IMR-90 (cell line): ENCODE data around the gene SEL1L. TPM values are rescaled to one million over a fixed set of nuclear protein-coding genes. Genes with fewer than 3 reads are reported as not detected.

Source experiments
- ATAC-seq: fragments of 200-7000 bp; cut with Tn5 transposase; 2 replicates; pipeline ENCODE4 v1.9.1; 2020; ENCODE audit warnings: low read depth, mild to moderate bottlenecking, moderate library complexity
- BruUV-seq: library from RNA; stranded (reverse); fragments of 400-500 nt; replicated peaks from 2 replicates; lab custom pipeline; 2021; lab: Mats Ljungman, UMichigan
- CTCF ChIA-PET: fragments of 300-600 bp; formaldehyde crosslinking; extraction: SDS; loops from one replicate; lab custom pipeline; 2021; ENCODE audit warnings: antibody characterized with exemption; lab: Yijun Ruan, JAX
- POLR2A ChIA-PET: fragments of 300-600 bp; sonication (Branson Sonifier 250); formaldehyde crosslinking; loops from one replicate; lab custom pipeline; 2022; ENCODE audit warnings: antibody characterized with exemption; ENCODE audit not compliant: unreplicated experiment; lab: Charles Lee
- DNase-seq: peaks from one replicate; pipeline ENCODE4 v3.0.0; 2013
- H2AFZ ChIP-seq: replicated peaks from 2 replicates; pipeline ENCODE3; 2013; ENCODE audit warnings: low read length, mild to moderate bottlenecking; ENCODE audit not compliant: poor library complexity
- H2AK5ac ChIP-seq: 2 replicates; pipeline ENCODE4 v1.6.1; 2013; ENCODE audit warnings: low read depth, low read length, inconsistent platforms
- H2AK9ac ChIP-seq: replicated peaks from 2 replicates; pipeline ENCODE3; 2013; ENCODE audit warnings: mild to moderate bottlenecking, low read depth, low read length, moderate library complexity; ENCODE audit not compliant: poor library complexity
- H2BK120ac ChIP-seq: 2 replicates; pipeline ENCODE4 v1.6.1; 2013; ENCODE audit warnings: low read depth, low read length, inconsistent platforms
- H2BK15ac ChIP-seq: 3 replicates; pipeline ENCODE4 v1.6.1; 2013; ENCODE audit warnings: low read depth, low read length, inconsistent platforms
- H2BK20ac ChIP-seq: 2 replicates; pipeline ENCODE4 v1.6.1; 2013; ENCODE audit warnings: low read depth, mild to moderate bottlenecking, inconsistent platforms, low read length, moderate library complexity
- H2BK5ac ChIP-seq: 2 replicates; pipeline ENCODE4 v1.6.1; 2013; ENCODE audit warnings: mild to moderate bottlenecking, low read depth, low read length, inconsistent platforms; ENCODE audit not compliant: poor library complexity, severe bottlenecking
- H3K14ac ChIP-seq: replicated peaks from 2 replicates; pipeline ENCODE4 v1.6.1; 2013; ENCODE audit warnings: low read depth, low read length, inconsistent platforms
- H3K18ac ChIP-seq: 2 replicates; pipeline ENCODE4 v1.6.1; 2013; ENCODE audit warnings: low read depth, low read length, control low read depth
- H3K23ac ChIP-seq: 2 replicates; pipeline ENCODE4 v1.6.1; 2013; ENCODE audit warnings: low read depth, low read length, inconsistent platforms
- H3K27ac ChIP-seq: 2 replicates; pipeline ENCODE4 v1.5.1; 2013; ENCODE audit warnings: mild to moderate bottlenecking, control low read depth, low read length; ENCODE audit not compliant: insufficient read depth
- H3K27me3 ChIP-seq: 2 replicates; pipeline ENCODE4 v1.6.1; 2013; ENCODE audit warnings: low read length; ENCODE audit not compliant: control insufficient read depth, insufficient read depth
- H3K36me3 ChIP-seq: 2 replicates; pipeline ENCODE4 v1.6.1; 2013; ENCODE audit warnings: low read length, mixed read lengths; ENCODE audit not compliant: control insufficient read depth, insufficient read depth
- H3K4ac ChIP-seq: 2 replicates; pipeline ENCODE4 v1.6.1; 2013; ENCODE audit warnings: low read depth, low read length, inconsistent platforms
- H3K4me1 ChIP-seq: 2 replicates; pipeline ENCODE4 v1.6.1; 2013; ENCODE audit warnings: low read length, mixed read lengths; ENCODE audit not compliant: control insufficient read depth, insufficient read depth
- H3K4me2 ChIP-seq: 2 replicates; pipeline ENCODE4 v1.6.1; 2013; ENCODE audit warnings: low read depth, mild to moderate bottlenecking, control low read depth, low read length, moderate library complexity
- H3K4me3 ChIP-seq: 2 replicates; pipeline ENCODE4 v1.5.1; 2013; ENCODE audit warnings: low read depth, mild to moderate bottlenecking, control low read depth, low read length, moderate library complexity; ENCODE audit not compliant: insufficient read depth
- H3K56ac ChIP-seq: 2 replicates; pipeline ENCODE4 v1.6.1; 2013; ENCODE audit warnings: low read length, inconsistent platforms; ENCODE audit not compliant: insufficient read depth; ENCODE audit errors: extremely low read depth
- H3K79me1 ChIP-seq, 2 experiments: 2 replicates each; pipeline ENCODE4 v1.6.1; 2013; ENCODE audit warnings: low read length in 2 of 2, inconsistent platforms in 1 of 2, low read depth in 1 of 2
- H3K9ac ChIP-seq: 2 replicates; pipeline ENCODE4 v1.6.1; 2013; ENCODE audit warnings: low read depth, low read length, control low read depth
- H3K9me1 ChIP-seq: 2 replicates; pipeline ENCODE4 v1.6.1; 2013; ENCODE audit warnings: low read length, inconsistent platforms; ENCODE audit not compliant: insufficient read depth
- H3K9me3 ChIP-seq: 2 replicates; pipeline ENCODE4 v1.6.1; 2013; ENCODE audit warnings: low read length; ENCODE audit not compliant: control insufficient read depth, insufficient read depth
- H4K20me1 ChIP-seq: 2 replicates; pipeline ENCODE4 v1.6.1; 2013; ENCODE audit warnings: low read length, inconsistent platforms; ENCODE audit not compliant: insufficient read depth
- H4K5ac ChIP-seq: 2 replicates; pipeline ENCODE4 v1.6.1; 2013; ENCODE audit warnings: mild to moderate bottlenecking, low read depth, low read length, control low read depth
- H4K8ac ChIP-seq, 2 experiments: 2 replicates each; pipeline ENCODE4 v1.6.1; 2013; ENCODE audit warnings: low read depth in 2 of 2, low read length in 2 of 2, control low read depth in 1 of 2, inconsistent platforms in 1 of 2
- H4K91ac ChIP-seq: 2 replicates; pipeline ENCODE4 v1.6.1; 2013; ENCODE audit warnings: low read depth, low read length, inconsistent platforms; ENCODE audit not compliant: insufficient read depth
- BHLHE40 ChIP-seq: fragments of 150-350 bp; IDR thresholded peaks from 2 replicates; pipeline ENCODE4 v1.6.1; 2016; ENCODE audit warnings: mild to moderate bottlenecking, low read depth, low read length
- CEBPB ChIP-seq: IDR thresholded peaks from 2 replicates; pipeline ENCODE4 v1.6.1; 2012; ENCODE audit warnings: low read depth, low read length, improper control_type of control experiment
- CHD1 ChIP-seq: IDR thresholded peaks from 2 replicates; pipeline ENCODE4 v1.6.1; 2012; ENCODE audit warnings: low read depth, low read length, improper control_type of control experiment
- CTCF ChIP-seq: conservative IDR thresholded peaks from 2 replicates; pipeline ENCODE4 v1.5.1; 2012; ENCODE audit warnings: mild to moderate bottlenecking, low read depth, low read length, improper control_type of control experiment
- ELK1 ChIP-seq: fragments of 150-350 bp; IDR thresholded peaks from 2 replicates; pipeline ENCODE4 v1.6.1; 2016; ENCODE audit warnings: low read depth, mild to moderate bottlenecking, low read length, moderate library complexity, borderline replicate concordance
- FOS ChIP-seq: fragments of 150-350 bp; IDR thresholded peaks from 2 replicates; pipeline ENCODE4 v1.6.1; 2016; ENCODE audit warnings: low read depth, low read length
- MAFK ChIP-seq: IDR thresholded peaks from 2 replicates; pipeline ENCODE4 v1.6.1; 2012; ENCODE audit warnings: low read depth, low read length, improper control_type of control experiment
- MAZ ChIP-seq: IDR thresholded peaks from 2 replicates; pipeline ENCODE4 v1.6.1; 2012; ENCODE audit warnings: low read depth, mild to moderate bottlenecking, low read length, improper control_type of control experiment, moderate library complexity, borderline replicate concordance
- MXI1 ChIP-seq: IDR thresholded peaks from 2 replicates; pipeline ENCODE4 v1.6.1; 2012; ENCODE audit warnings: low read depth, mild to moderate bottlenecking, low read length, moderate library complexity, borderline replicate concordance
- NFE2L2 ChIP-seq: fragments of 150-350 bp; IDR thresholded peaks from 2 replicates; pipeline ENCODE4 v1.6.1; 2016; ENCODE audit warnings: low read depth, mild to moderate bottlenecking, low read length
- POLR2A ChIP-seq: IDR thresholded peaks from 2 replicates; pipeline ENCODE4 v1.6.1; 2012; ENCODE audit warnings: mild to moderate bottlenecking, low read depth, low read length
- RAD21 ChIP-seq: IDR thresholded peaks from 2 replicates; pipeline ENCODE4 v1.6.1; 2012; ENCODE audit warnings: low read length, improper control_type of control experiment
- RCOR1 ChIP-seq: IDR thresholded peaks from 2 replicates; pipeline ENCODE4 v1.6.1; 2012; ENCODE audit warnings: mild to moderate bottlenecking, low read length, improper control_type of control experiment; ENCODE audit not compliant: insufficient replicate concordance
- RFX5 ChIP-seq: IDR thresholded peaks from 2 replicates; pipeline ENCODE4 v1.8.0; 2012; ENCODE audit warnings: low read depth, mild to moderate bottlenecking, low read length, moderate library complexity
- SMC3 ChIP-seq: fragments of 150-350 bp; IDR thresholded peaks from 2 replicates; pipeline ENCODE4 v1.6.1; 2016; ENCODE audit warnings: low read depth, mild to moderate bottlenecking, antibody characterized with exemption, low read length, moderate library complexity
- USF2 ChIP-seq: fragments of 150-350 bp; IDR thresholded peaks from 2 replicates; pipeline ENCODE4 v1.6.1; 2017; ENCODE audit warnings: mild to moderate bottlenecking, antibody characterized with exemption, low read length, low read depth
- WGBS, 2 experiments: methylation state at CpG; one replicate each; pipeline versions ENCODE4 v1.1.5 to v1.1.7; 2013; ENCODE audit warnings: missing lambda C conversion rate in 2 of 2; ENCODE audit not compliant: insufficient read length in 1 of 2; ENCODE audit errors: extremely low coverage in 2 of 2; 5-methylcytosine and 5-hydroxymethylcytosine counted together
- dilution Hi-C: fragments of 300-500 bp; cut with HindIII; formaldehyde crosslinking; loops from one replicate; pipeline ENCODE4 v1.14.3; 2018; ENCODE audit warnings: low sequenced_read_pairs; ENCODE audit not compliant: unreplicated experiment
- in situ Hi-C: fragments of 300-500 bp; cut with MboI; formaldehyde crosslinking; loops from 3 replicates; pipeline ENCODE4 v1.14.3; 2019; ENCODE audit warnings: low sequenced_read_pairs, inconsistent platforms, mixed read lengths
- intact Hi-C: fragments of 100-400 bp; cut with micrococcal nuclease; formaldehyde crosslinking; loops from 2 replicates; pipeline ENCODE4 v1.10.0; 2022
- polyA plus RNA-seq, 3 experiments: library from polyadenylated mRNA; depleted of rRNA; stranded (reverse); fragments of >200 nt; gene quantifications; 2 replicates each; pipeline ENCODE4 v1.2.3, GENCODE V29; 2012; ENCODE audit warnings: low replicate concordance in 1 of 3
- total RNA-seq: library from RNA; depleted of rRNA; stranded (reverse); fragments of >200 nt; gene quantifications from 2 replicates; pipeline ENCODE4 v1.2.3, GENCODE V29; 2012

Gene SEL1L
- total and polyA plus RNA-seq, 2 of the 4 experiments (the other 2 are of a cell fraction), result 21.0 to 62.4 TPM

GRCh38 chr14:81537193-81537592 is 3.5 kb upstream of the SEL1L start:
- DNase-seq (no peak), ATAC-seq (no peak)
- Histone ChIP-seq H3K56ac (no peak overlapping the region), H3K4me3 (no peak overlapping the region), H3K14ac (no peak overlapping the region), H3K4me2 (no peak overlapping the region), H4K91ac (no peak overlapping the region), H3K18ac (no peak overlapping the region), H3K9ac (no peak overlapping the region), H3K27ac (no peak overlapping the region), H3K23ac (no peak overlapping the region), H3K9me3 (no peaks in the 10 kb centered on the region), H3K79me1 (peaks cover 2 to 7% of the 10 kb centered on the region in 2 experiments; a peak in 2 of 4 replicates), H2BK120ac (no peak overlapping the region), H2BK15ac (no peak overlapping the region), H2AK9ac (no peak overlapping the region), H3K4me1 (no peaks in the 10 kb centered on the region), H2BK5ac (no peak overlapping the region), H2BK20ac (no peak overlapping the region), H3K36me3 (no peaks in the 10 kb centered on the region), H4K8ac (no peak overlapping the region), H2AK5ac (no peak overlapping the region), H3K9me1 (no peaks in the 10 kb centered on the region), H3K4ac (no peak overlapping the region), H3K27me3 (no peaks in the 10 kb centered on the region), H2AFZ (no peak overlapping the region), H4K20me1 (no peaks in the 10 kb centered on the region; the same call in 1 of the 2 replicates), H4K5ac (no peak overlapping the region)
- dilution Hi-C loops, result no loop called here
- in situ Hi-C loops, result no loop called here
- intact Hi-C loops, result no loop called here
- no CpG with 5 or more reads among the region's 2 CpGs for WGBS, 2 experiments
- TF ChIP-seq MAFK (no peak), BHLHE40 (no peak), ELK1 (no peak), MAZ (no peak), MXI1 (no peak), RAD21 (no peak), POLR2A (no peak), CTCF (no peak), CHD1 (no peak), RCOR1 (no peak), CEBPB (no peak), NFE2L2 (no peak), FOS (no peak), RFX5 (no peak), USF2 (no peak), SMC3 (no peak)
- BruUV-seq, result no TSS peak
- POLR2A ChIA-PET, result no interaction called here
- CTCF ChIA-PET, result interaction anchor here (0.6 kb wide), 1 partner anchor 268 kb away, joined by 3 read pairs; no protein-coding TSS in a partner anchor
